Stimulated activated CD4-positive, alpha-beta T cell treated with anti-CD3 and anti-CD28 coated beads, Interleukin-4, amount 100 ng/mL, for 1 hour (primary cell): ENCODE results near the gene NRCAM.
A peak's percentile ranks its signal among the peaks of the same experiment; 100 is the strongest.
"Not testable (repeated sequence)": the region's sequence is repeated elsewhere in the genome, so short reads cannot be mapped to it uniquely, and the experiment has no call there.

Experiments used
- DNase-seq: peaks from one replicate; pipeline ENCODE4 v3.0.0-alpha.2; 2020

The NRCAM gene

DNA sequence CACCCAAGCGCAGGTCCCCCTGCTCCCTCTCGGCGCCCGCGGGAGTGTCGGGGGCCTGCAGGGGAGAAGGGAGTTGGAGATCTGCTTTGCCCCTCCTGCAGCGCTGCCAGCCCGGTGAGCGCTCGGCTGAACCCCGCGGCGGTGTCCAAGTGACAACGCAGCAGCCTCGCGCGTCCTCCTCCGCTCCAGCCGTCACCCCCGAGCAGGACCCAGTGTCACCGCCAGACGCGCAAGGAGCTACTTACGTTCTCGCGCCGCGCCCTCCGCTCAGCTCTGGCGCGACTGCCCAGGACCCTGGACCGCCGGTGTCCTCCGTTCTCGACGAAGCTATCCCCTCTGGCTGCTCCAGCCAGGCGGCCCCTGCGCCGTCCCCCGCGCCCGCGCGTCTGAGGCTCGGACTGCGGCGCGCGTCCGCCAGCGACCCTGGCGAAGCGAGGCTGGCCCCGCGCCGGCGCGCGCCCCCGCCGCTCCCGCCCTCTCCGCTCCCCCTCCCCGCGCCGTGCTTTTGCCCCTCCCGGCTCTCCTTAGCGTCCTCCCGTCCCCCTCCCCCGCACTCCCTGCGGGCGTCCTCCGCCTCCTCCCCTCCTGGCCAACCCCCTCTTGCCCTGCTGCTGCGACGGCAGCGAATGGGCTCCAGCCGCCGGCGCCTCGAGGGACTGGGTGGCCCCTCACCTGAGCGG is at the start of gene NRCAM:
TSS of gene NRCAM (minus strand) at position 439 of the 680 bp plus-strand sequence. CDS start 216,372 bp downstream, outside the sequence.
- peak; percentile 22 for DNase-seq

DNA sequence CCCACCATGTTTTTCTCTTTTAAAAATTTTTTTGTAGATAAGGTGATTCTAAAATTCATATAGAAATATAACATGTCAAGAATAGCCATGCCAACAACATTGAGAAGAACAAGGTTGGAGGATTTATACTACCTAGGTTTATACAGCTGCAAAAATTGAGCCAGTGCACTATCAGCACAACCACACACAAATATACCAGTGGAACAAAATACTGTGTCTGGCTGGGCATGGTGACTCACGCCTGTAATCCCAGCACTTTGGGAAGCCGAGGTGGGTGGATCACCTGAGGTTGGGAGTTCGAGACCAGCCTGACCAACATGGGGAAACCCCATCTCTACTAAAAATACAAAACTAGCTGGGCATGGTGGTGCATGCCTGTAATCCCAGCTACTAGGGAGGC is 48.3 kb upstream of the NRCAM start:
- not testable (repeated sequence) for DNase-seq

DNA sequence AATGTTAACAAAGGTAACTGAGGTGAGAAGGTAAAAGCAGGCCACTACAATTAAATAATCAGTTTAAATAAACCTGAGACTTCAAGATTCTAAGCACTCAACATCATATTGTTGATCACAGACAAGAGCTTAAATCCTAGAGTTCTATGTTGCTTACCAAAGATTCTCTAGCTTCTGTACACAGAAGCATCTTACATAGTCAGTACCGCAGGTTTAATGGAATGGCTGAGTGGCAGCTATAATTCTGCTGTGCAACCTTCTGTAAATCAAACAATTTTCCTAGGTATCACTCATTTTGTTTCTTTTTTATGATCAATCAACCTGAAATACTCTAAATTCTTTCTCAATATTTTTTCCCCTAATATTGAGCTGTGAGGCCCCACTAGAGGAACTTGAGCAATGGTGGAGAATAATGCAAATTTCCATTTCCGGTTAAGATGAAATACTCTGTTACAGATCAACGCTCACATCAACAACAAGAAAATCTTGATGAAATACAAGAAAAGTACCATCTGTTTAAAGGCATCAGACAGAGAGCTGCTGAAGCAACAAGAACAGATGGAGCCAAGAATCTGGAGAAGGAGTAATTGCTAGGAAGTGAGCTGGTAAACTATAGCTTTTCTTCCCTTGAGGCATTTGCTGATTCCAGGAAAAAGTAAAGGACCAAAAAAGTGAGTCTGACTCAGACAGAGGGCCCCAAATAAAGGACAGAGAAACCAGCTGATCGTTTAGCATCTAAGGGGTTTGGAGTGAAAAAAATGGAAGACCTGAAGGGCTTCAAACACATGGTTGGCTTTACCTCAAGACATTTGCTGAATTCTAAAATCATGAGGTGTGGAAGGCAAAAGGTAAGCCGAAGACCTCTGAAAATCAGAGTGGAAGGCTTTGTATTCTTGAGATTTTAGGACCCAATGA is 47.1 kb upstream of the NRCAM start:
- DNase-seq, result no peak

DNA sequence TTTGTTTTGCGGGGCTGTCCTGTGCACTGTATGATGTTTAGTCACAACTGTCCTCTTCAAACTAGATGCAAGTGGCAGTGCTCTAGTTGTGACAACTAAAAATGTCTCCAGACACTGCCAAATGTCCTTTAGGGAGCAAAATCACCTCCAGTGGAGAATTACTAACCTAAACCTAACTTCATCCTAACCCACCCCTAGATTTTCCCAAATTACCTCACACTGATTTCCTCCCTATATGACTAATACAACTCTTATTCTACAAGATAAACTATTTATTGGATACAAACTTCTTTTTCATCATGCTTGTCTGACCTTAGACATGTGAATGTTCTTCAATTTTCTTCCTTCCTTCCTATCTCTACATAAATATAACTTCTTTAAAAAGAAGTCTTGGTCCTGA is 43.3 kb upstream of the NRCAM start:
- no peak for DNase-seq

DNA sequence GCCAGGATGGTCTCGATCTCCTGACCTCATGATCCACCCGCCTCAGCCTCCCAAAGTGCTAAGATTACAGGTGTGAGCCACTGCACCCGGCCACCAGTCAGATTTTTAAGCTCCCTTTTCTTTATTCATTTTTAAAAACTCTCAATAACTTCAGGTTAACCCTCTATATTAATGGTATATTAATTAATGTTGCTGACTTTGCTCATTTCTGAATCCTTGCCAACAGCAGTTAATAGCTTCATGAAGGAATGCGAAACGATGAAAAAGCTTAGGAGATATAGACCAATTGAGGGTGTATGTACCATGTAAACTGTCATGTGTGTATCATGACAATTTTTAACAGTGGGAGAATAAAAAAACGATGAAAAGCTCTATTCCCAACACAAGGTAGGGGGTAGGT is 42.2 kb upstream of the NRCAM start:
- no peak for DNase-seq

DNA sequence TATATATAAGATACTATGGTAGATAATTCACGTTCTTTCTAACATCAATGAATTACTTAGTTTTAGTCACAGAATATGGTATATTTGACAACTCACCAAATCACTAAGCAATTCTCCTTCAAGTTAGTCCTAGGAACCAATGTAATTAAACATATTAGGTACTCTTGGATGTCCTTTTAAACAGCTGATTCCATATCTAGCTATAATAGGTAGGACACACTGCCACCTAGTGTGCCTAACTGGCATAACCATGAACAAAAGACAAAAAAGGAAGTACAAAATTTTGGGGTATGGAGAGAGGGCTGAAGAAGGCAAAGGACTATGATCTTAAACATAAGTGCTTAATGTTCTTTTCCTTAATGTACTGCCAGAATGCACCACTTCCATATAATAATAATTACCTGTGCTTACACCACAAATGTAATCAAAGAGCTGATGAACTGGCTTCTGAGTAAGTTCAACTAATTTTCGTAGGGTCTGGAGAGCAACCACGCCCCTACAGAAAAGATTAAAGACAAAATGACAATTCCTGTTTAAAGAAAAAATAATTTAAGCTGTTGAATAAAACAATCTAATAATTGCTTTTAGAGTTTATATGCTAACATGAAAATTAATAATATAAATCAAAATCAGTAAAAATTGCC is 41.0 kb upstream of the NRCAM start:
- DNase-seq, result peak; percentile 14

DNA sequence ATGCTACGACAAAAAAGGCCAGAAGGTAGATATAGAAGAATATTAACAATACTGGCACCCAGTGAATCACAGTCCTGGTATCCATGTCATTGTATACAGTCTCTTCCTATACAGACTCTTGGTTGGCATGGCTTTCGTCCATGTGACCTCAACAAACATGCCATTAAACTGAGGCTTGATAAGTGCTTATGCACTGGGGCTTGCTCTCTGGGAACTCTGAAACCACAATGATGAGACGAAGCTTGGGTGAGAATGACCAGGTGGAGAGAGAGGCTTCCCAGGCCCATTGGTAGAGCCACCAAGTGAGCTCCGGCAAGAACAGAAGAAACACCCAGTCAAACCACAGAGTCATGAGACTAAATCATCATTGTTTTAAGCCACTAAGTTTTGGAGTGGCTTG is 36.5 kb upstream of the NRCAM start:
- no peak for DNase-seq

DNA sequence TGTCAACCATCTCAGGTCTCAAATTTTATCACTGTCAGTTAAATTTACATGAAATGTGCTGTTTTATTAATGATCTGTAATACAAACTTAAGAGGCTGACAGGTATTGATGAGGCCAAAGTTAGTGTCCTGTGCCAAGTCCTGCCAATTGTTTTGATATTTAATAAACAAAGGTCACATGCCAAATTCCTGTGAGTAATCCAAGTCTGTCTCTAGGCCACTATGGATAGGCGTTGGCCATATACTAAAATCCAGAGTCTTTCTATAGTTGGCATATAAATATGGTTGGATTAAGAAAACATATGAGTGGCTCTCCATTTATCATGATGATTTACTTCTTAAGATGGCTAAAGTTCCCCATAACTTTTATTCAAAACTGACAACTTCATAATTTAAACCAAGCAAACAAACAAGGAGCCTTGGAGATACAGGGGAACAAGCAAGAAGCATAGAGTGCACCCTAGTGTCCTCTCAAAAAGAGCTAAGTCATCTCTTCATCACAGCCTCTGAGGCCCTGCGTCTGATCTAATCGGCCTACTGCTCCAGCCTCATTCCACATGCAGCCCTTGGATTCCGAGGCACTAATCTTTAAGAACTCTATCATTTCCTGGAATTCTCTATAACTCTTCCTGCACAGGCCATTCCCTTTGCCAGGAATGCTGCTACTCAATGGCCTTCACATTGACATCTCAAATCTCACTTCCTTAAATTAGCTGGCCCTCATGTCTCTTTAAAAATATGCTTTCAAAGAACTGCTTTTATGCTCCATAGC is 32.7 kb upstream of the NRCAM start:
- DNase-seq, result no peak

DNA sequence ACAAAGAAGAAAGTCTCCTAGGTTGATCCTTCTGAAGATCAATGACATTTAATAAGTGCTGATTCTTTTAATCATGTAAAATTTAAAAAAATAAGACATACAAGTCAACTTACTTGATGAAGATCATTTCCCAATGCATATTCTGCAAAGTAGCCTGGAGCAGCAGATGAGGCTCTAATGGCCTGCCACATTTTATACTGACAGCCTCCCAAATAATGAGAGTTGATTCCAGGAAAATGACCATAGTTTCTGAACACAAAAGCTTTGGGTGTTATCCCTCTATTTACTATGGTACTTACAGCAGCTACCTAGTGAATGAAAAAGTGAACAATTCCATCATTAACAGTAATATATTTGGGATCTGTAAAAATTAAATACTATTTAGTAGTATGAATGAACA is 31.4 kb upstream of the NRCAM start:
- no peak for DNase-seq

DNA sequence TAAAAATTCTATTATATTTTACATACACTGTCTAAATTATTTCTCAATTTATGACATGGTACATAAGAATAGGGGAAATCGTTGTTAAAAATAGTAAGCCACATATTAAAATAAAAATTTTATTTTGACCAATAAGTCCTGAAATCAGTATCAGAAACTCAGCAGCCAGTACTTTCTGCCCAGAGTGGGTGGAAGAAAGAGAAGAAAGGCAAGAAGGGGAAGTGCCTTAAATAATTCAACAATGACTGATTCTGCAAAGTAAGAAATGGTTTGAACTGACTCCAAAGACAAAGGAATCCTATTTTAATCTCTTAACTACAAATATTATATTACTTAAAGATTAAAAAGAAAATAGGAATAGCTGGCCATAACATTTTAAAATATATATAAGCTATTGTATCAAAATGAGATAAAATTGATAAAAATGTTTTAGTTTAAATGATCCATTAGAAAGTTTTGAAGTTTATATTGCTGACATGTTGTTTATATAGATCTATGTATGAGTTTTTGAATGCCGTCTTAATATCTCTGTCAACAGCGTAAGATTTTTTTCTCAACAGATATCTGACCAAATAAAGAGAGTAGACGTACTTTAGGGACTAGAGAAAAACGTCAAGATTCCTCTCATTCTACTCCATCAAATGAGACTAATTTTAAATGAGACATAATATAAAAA is 30.2 kb upstream of the NRCAM start:
- DNase-seq, result no peak

DNA sequence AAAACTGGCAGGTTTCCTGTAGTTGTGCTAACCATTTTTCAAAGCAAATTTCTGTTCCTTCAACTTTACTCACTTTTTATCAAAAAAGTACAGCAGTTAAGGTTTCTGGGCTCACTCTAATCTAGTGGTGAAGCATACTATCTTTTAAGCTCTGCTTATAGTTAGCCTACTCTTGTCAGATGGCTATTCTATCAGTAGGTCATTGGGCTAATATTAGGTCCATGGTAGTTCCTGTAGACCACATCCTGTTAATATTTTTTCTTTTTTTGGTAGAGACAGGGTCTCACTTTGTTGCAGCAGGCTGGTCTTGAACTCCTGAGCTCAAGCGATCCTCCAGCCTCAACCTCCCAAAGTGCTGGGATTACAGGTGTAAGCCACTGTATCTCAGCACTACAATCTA is 27.9 kb upstream of the NRCAM start:
- DNase-seq, result no peak

DNA sequence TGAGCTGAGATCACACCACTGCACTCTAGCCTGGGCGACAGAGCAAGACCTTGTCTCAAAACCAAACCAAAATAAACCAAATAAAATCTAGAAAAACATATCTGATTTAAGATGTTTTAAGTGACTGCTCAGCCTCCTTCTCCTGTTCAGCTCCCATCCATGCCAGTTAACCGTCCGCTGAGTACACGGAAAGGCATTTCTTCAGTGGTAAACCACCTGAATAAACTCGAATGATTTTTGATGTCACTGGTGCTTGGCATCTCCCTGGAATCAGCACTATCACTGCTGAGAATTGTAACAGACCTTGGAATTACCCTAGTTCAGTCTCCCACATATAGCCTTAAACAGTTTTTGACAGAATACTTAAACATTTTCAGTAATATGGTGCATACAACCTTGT is 24.1 kb upstream of the NRCAM start:
- no peak for DNase-seq

DNA sequence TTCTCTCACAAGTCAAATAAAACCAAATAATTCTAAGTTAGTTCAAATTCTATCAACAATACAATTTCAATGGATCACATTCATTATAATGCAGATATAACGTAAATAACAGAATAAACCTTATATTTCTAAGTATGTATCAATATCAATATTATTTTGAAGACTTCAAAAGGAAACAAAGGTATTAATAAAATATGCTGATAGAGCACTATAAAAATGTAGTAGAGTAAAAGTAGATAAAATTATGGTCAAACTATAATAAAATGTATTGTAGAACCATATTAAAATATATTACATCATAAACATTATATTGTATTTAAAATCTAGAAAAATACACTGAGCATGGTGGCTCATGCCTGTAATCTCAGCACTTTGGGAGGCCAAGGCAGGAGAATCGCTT is 23.5 kb upstream of the NRCAM start:
- no peak for DNase-seq

DNA sequence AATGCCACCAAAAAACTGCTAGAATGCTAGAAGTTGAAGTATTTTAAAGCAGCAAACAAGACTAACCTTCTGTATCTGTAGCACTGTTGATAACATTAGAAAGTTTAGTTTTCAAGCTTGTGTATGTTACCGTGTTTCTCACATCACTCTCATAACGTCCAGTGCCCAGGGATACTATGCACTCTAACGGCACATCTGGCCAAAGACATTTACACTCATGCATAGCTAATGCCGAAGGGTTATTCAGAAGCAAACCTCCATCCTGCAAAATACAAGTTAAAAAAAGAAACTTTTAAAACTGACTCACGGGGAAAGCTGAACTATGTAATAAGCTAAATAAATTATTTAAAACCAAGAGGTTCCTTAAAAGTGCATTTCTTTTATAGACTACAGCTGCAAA is 22.9 kb upstream of the NRCAM start:
- no peak for DNase-seq

DNA sequence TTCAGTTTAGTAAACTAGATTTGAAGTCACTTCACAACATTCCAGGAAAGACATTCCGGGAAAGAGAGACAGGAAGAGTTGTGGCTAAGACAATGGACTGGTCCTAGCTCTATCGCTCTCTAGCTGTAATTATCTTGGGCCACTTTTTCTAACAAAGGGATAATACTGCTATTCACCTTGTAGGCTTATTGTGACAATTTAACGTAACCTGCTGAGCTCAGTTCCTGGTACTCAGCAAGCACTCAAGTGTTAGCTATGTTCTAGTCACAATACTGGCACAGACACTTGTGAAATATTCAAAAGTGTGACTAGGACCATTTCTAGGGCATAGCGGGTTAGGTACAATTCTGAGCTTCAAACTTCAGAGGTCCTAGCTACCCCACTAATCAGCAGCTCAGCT is 12.0 kb upstream of the NRCAM start:
- no peak for DNase-seq

DNA sequence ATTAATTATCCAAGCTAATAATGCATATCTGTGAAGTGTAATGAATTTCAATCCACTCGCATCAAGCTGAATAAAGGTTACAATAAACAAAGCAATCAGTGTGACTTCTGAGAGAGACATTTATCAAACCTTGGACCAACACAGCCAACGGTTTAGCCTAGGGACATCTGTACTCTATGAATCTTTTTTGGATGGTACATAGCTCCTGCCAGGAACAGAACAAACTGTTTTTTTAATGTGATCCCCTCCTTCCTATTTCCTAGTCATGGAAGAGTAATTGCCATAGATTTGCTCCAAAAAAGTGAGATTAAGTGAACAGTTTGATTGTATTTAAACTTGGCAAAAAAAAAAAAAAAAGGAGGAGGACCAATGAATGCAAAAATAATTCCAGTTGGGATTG is 11.2 kb upstream of the NRCAM start:
- DNase-seq, result no peak

DNA sequence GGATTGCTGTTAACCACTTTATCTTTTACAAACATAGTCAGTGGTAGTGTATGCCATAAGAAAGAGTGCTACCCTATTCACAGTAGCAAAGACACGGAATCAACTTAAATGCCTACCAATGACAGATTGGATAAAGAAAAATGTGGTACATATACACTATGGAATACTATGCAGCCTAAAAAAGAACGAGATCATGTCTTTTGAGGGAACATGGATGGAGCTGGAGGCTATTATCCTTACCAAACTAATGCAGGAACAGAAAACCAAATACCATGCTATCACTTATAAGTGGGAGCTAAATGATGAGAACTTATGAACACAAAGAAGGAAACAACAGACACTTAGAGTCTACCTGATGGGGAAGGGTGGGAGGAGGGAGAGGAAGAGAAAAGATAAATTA is 10.1 kb upstream of the NRCAM start:
- not testable (repeated sequence) for DNase-seq

DNA sequence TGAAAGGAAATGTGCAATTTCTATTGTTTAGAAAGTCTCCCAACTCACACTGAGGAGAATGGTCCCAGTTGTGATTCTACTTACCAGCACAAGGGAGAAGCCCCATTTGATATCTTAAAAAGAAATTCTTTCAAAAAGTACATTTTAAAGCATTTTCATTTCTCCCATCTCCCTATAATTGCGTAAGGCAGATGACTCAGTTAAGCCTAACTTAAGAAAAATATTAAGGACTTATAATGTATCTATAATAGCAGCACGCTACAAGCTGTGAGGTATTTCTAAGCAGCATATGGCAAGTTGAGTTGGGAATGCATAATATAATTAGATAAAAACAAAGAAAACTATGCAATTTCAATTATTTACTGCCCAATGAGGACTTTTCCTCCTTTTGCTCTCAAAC is 8.5 kb upstream of the NRCAM start:
- no peak for DNase-seq

DNA sequence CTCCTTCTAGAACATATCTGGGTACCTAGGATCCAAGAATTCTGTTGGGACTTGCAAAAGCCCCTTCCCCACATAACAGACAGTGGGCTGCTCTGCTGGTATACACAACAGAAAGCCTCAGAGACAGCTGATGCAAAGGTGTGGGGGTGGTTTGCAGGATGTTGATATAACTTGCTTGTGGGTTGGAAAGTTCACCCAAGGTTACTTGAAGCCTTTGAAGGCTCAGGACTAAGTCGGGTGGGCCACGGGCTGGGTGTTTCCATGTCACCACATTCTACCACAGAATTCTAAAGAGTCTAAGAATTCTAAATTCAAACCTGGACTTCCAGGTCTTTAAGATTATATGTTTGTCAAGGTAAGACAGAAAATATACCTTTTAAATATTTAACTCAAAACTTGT is 7.4 kb upstream of the NRCAM start:
- no peak for DNase-seq

DNA sequence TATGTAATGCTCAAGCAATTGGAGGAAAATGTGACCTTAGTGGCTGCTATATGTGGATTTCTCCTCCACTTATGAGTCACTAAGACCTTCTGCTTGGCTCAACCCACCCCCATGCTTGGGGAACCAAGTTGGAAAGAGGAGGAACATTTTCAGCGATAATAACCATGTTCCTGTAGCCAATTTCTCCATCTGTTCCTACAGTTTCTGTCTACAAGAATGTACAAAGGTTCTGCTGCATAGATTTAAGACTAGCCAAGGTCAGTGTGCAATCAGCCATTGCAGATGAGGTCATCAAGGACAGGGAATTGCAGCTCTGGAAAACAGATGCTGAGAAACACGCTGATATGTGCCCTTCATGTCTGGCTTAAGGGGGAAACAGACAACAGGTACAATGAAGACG is 5.6 kb upstream of the NRCAM start:
- DNase-seq, result no peak

DNA sequence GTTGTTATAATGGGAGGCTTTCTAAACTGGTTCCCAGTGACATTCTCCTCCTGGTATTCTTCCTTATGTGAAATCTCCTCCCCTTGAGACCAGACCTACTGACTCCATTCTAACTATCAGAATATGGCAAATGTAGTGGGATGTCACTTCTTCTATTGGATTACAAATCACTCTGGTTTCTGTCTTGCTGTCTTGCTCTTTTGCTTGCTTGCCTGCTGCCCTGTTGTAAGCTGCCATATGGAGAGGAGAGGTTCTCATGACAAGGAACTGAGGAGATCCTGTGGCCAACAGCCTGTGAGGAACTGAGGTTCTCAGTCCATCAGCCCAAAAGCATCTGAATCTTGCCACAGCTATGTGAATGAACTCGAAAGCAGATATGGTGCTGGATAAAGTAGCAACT is 4.7 kb upstream of the NRCAM start:
- no peak for DNase-seq

DNA sequence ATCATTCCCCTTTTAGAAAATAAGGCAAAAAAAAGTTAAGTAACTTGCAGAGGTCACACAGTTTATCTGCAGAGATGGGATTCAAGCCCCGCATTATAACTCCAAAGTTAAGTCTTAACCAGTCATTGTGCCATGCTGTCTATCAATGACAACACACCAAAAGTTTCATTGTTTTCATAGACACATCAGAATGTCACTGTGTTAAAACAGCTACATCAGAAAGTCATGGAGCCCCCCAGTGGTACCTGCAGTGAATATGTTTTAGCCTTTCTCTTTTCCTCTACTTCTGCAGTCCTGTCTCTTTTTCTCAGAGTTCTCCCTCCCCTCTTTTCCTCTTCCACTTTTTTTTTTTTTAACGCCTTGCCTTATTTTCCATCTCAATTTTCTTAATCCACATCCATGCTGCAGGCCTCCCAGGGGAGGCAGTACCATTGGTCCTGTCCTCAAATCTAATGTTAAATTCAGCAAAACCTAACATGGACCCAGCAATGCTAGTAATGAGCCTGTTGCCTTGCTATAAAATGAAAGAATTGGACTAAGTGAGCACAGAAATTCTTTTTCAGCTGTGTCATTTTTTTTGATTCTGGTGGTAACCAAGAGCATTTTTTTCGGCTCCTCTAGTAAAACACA is 3.8 kb upstream of the NRCAM start:
- no peak for DNase-seq
